ENCODE measurements around the gene CDH23.

- no peak for TF ChIP-seq TOX (CRISPR knock-in tag; IDR thresholded peaks at IDR 0.05; ENCODE audit: borderline replicate concordance)
- no peak for TF ChIP-seq CSRNP3 (CRISPR knock-in tag; IDR thresholded peaks at IDR 0.05)
- TF ChIP-seq PATZ1 (CRISPR knock-in tag; IDR thresholded peaks at IDR 0.05; ENCODE audit: borderline replicate concordance), result no peak
Measured at GRCh38 chr10:71463111-71463510, 66.4 kb downstream of the CDH23 start.
